SIG-M5 (cell line): ENCODE measurements around the gene COMMD1.
"Not testable (repeated sequence)": the region's sequence is repeated elsewhere in the genome, so short reads cannot be mapped to it uniquely, and the experiment has no call there.

Experiments
- DNase-seq: peaks from one replicate; lab custom pipeline; 2025; lab: John Stamatoyannopoulos, UW

COMMD1 gene

DNA sequence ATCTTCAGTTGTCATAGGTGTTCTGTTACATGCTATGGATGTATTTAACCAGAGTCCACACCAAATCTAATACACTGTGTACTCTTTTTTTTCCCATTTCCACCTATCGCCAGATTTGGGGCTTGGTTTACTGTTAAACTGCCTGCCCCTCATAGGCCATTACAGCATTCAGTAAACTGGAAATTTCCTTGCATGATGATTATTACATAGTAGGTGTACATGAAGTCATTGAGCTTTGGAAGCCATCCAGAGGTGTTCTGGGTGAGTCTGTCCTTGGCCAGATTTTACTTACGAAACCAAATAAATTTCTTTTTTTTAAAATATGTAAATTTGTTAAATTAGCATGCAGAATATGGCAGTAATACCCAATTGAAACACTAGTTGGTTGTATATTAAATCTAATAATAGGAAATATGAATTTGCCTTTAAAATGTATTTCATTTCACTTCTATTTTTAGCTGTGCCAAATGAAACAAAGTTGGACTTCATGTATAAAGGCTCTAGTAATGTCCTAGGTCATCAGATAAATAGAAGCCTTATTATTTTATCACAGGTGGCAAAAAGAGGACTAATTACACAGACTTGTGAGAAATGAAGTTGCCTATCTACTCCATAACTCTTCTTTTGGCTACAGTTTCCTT, 60.7 kb downstream of the COMMD1 start:
- no peak for DNase-seq

DNA sequence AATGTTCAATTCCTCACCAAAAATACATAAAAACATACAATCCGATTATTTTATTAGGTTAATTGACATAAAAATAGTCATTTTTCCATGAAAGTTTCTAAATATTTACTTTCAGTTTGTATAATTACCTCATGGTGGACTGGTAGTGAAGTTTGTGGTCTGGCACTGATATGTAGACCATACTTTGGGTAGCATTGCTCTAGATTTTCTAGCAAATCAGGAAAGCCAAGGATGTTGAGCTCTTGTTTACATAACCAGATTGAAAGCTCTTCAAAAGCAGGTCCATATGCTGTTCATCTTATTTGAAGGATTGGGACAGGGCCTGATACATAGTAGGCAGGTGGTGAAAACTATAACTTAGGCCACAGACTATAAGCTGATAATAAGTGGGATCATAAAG, 61.8 kb downstream of the COMMD1 start:
- no peak for DNase-seq

DNA sequence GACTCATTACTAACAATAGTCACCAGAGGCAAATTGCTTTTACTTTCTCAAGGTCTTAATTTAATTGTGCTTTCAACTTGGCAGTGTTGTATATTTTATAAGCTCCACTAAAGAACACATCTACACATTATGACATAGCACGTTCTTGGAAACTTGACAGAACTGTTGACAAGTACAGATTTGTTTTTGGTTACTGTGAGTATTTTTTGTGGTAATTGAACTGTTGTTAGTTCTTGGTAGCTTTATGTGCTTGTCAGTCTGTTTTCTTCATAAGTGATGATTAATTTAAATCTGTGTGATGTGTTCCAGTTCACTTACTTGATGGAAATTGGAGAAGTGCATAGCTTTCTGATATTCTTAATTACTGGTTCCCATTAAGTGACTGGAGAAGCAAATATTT, 63.9 kb downstream of the COMMD1 start:
- DNase-seq = no peak

DNA sequence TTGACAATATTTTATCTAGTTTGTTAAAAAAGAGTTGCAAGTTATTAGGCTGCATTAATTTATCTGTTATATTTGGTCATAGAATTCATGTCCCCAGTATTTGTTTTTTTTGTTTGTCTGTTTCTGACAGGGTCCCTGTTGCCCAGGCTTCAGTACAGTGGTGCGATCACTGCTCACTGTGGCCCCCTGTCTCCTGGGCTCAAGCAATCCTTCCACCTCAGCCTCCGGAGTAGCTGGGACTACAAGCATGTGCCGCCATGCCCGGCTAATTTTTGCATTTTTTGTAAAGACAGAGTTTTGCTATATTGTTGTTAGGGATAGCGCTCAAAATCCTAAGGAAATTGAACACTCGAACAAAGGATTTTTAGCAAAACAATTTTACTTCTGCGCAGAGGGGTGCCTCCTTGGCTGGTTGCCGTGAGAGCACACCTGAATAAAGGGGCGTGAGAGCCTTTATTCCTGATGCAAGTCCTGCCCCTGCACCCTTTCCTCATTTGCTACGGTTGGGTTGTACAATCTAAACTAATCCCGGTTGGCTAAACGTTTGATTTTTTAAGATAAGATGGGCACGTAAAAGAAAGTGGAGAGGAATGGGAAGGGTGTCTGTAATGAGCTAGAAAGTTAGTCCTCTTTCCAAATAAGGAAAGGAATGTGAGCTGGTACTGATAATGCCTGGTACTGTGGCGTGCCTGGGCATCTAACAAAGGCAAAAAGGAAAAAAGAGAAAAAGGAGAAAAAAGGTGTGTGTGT, 65.5 kb downstream of the COMMD1 start:
- DNase-seq = no peak

DNA sequence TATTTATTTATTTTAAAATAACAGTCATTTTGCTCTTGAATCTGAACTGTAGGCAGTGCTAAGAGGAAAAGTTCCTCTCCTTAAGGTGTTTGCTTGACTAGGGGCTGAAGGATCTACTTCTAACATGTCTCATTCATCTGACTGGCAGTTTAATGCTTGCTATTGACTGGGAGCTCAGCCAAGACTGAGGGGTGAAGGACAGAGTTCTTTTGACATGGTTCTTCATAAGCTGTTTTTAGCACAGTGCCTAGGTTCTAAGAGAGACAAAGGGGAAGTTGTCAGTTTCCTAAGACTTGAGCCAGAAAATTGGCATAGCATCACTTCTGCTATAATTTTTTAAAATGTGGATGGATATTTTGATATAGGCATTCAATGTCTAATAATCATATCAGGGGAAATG, 73.0 kb downstream of the COMMD1 start:
- peak; percentile 84 for DNase-seq

DNA sequence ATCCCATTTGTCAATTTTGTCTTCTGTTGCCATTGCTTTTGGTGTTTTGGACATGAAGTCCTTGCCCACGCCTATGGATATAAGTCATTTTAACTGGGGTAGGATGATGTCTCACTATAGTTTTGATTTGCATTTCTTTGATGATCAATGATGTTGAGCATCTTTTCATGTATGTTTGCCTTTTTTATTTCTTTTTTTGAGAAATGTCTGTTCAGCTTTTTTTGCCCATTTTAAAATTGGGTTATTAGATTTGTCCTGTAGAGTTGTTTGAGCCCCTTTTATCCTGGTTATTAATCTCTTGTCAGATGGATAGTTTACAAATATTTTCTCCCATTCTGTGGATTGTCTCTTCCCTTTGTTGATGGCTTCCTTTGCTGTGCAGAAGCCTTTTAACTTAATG, 75.3 kb downstream of the COMMD1 start:
- DNase-seq = no peak

DNA sequence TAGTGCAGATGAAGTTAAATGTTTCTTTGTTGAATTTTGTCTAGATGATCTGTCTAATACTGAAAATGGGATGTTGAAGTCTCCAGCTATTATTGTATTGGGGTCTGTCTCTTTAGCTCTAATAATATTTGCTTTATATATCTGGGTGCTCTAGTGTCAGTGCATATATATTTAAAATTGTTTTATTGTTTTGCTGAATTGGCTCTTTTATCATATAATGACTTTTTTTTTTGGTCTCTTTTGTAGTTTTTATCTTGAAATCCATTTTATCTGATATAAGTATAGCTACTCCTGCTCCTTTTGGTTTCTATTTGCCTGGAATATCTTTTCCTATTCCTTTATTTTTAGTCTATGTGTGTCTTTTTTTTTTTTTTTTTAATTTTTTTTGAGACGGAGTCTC, 79.2 kb downstream of the COMMD1 start:
- DNase-seq = no peak

DNA sequence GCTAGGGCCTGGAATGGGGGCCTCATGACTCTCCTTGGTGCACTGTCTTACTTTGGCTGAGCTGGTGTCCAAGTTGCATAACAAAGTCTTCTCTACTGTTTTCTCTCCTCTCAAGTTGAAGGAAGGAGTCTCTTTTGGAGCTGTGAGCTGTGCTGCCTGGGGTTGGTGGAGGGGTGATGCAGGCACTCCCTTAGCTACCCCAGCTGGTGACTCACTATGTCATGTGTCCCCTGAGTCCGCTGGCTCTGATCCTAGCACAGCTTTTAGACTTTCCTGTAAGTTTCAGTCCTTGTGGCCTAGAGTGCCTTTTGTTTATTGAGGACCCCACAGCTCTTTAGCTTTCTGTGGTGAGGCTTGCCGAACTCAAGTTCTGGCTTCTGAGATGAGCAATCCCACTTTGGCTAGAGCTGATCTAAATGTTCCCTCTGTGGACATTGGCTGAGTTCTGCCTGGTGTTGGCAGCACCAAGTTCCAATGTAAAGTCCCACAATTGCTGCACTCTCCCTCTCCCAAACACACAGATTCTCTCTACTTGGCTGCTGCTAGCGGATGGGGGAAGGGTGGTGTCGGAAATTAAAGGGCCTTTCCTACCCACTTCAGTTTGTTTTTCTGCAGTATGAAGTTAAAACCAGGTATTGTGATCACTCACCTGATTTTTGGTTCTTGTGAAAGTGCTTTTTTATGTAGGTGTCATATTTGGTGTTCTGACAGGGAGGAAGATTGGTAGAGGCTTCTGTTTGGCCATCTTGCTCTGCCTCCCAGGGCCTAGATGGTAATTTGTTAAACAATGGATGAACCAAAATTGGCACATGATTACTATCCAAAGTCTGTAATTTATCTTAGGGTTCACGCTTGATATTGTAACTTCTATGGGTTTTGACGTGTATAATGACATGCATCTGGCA, 83.2 kb downstream of the COMMD1 start:
- DNase-seq = peak; percentile 11

DNA sequence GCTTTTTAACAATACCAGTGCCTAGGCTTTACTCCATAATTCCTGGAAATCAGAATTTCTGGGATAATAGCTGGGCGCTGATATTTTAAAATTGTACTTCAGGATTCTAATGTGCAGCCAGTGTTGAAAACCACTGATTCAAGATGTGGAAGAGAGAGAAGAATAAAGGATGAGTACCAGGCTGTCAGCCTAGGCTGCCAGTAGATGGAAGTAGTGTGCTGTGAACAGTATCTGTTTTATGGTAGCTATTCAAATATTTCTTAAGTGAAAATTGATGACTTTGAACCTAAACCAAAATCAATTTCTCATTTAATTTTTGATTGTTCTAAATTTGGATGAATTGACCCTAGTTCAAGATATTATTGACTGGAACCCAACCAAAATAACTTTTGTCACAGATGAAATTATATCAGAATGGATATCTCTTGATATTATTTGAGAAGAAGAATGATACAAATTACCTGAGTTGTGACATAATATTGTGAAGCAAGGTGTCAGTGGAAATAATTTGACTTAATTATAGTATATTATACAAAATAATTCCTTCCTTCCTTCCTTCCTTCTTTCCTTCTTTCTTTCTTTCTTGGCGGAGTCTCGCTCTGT, 88.0 kb downstream of the COMMD1 start:
- no peak for DNase-seq

DNA sequence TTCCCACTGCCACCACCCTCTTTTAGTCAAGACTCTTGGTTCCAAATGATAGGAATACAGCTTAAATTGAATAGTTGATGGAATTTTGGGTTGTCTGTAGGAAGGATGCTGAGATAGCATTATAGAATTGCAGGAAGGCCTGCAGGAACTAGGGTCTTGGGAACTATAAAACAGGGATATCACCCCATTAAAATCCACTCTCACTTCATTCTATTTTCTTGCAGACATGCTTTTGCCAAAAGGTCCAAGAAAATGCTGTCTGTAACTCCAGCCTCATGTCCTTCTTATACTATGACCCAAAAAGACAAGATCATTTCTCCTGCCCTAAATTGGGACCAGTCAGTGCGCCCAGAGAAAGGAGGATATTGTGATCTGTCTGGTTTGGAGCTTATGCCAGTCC, 89.1 kb downstream of the COMMD1 start:
- DNase-seq = no peak

DNA sequence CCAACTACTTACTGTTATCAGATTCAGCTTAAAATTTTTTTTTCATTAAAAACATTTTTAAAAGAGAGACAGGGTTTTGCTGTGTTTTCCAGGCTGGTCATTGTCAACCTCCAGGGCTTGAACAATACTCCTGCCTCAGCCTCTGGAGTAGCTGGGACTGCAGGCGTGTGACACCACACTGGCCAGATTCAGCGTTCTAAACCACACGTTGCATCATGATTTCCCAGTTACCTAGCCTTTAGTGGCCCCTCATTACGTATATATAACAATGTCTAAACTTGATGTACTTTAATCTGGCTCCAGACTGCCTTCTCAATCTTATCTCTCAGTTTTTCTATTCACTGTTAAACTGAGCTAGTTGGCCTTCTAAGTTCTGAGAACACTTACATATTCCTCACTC, 89.6 kb downstream of the COMMD1 start:
- DNase-seq = no peak

DNA sequence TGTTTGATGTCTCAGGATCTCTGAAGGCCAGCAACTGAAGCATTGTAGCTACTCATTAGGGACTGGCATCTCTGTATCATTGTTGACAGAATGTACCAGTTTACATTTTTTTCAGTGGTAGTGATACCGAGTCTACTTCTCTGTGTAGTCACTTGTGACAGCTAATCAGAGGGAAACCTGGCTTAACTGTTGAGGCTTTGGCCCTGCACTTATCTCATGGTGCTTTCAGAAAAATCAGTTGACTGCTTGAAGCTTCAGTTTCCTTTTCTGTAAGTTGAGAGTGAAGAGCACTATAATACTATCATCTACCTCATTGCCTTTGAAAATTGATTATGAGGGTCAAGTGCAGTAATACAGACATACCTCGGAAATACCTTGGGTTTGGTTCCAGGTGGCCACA, 90.0 kb downstream of the COMMD1 start:
- no peak for DNase-seq

DNA sequence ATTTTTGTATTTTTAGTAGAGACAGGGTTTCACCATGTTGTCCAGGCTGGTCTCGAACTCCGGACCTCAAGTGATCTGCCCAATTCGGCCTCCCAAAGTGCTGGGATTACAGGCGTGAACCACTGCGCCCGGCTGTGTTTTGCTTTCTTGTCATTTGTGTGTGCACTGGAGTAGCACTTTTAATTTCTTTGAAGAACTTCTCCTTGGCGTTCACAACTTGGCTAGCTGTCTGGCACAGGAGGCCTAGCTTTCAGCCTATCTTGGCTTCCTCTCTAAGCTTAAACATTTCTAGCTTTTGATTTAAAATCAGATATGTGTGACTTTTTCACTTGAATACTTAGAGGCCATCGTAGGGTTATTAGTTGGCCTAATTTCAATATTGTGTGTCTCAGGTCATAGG, 93.0 kb downstream of the COMMD1 start:
- no peak for DNase-seq

DNA sequence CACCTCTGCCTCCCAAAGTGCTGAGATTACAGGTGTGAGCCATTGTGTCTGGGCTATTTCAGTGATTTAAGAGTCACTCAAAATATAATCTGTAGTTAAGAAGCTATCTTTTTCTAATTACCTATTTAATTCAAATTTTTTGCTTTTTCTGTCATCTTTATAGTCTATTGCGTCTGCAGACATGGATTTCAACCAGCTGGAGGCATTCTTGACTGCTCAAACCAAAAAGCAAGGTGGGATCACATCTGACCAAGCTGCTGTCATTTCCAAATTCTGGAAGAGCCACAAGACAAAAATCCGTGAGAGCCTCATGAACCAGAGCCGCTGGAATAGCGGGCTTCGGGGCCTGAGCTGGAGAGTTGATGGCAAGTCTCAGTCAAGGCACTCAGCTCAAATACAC, 95.1 kb downstream of the COMMD1 start:
- no peak for DNase-seq

DNA sequence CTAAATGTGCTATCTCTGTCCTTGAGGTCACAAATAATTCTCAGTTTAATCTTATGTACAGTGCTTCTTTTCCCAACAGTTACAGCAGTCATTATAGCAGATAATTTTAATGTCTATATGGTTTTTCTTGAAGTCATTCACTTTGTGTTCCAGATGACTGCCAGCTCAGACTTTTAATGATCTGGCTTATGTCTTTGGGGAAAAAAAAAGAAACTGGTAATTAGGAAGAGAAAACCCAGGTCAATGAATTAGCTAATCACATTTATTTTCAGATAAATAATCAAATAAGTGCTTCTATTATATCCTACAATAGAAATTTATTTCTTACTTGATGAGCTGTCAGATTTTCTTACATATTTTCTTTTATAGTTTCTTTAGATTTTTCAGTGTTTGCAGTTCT, 96.0 kb downstream of the COMMD1 start:
- DNase-seq = no peak

DNA sequence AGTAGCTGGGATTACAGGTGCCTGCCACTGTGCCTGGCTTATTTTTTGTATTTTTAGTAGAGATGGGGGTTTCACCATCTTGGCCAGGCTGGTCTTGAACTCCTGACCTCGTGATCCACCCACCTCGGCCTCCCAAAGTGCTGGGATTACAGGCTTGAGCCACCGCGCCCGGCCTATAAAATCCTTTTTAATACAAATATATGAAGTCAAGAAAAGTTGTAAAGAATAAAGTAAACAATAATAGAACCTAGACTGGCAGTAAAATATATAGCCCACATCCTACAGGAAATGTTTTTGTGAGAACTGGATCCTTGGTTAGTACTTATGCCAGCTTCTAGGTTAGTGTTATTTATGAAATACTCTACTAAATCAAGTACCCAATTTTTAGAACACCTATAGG, 99.0 kb downstream of the COMMD1 start:
- not testable (repeated sequence) for DNase-seq

DNA sequence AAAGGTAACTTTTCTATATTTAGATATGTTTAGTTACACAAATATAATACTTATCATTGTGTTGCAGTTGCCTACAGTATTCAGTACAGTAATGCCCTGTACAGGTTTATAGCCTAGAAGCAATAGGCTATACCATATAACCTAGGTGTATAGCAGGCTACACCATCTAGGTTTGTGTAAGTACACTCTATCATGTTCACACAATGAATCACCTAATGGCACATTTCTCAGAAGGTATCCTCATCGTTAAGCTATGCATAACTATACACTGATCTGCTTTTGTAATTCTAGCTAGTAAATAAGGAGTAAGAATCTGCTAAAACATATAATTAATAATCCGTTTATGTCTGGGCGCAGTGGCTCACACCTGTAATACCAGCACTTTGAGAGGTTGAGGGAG, 102.1 kb downstream of the COMMD1 start:
- DNase-seq = no peak

DNA sequence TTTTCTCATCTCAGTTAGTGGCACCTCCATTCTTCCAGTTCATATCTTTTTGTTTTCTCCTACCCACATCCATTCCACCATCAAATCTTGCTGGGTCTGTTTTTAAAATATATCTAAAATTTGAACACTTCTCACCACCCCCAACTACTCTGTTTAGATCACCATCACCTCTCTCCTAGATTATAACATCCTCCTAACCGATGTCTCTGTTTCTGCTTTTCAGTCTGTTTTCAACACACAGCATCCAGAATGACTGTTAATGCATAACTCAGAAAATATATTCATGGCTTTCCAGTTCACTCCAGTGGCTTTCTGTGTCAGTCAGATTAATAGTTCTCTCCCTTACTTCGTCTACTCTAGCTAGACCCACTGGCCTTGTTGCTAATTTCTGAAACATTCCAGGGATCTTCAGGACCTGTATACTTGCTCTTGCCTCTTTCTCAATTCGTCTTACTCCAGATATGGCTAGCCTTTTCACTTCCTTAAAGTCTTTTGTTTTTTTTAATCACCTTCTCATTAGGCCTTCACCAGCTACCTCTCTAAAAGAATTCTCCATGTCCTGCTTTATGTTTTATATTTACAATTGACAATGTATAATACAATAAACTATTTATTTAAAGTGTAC, 105.3 kb downstream of the COMMD1 start:
- no peak for DNase-seq

DNA sequence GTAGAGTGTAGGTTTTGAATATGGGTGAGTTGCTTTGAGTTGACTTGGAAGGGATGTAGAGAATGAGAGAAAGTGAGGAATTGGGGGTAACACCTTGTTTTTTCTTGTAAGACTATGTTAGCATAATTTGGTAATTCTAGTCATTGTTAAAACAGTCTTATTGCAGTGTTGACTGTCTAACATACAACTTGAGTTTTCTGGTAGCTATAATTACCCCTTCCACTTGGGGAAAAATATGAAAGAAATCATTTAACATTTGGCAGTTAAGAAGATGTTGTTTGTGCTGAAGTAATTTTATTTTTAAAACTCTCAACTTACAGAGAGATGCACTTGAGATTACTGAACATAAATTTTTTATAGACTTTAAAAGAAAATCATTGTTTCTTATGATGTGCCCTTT, 108.2 kb downstream of the COMMD1 start:
- no peak for DNase-seq

DNA sequence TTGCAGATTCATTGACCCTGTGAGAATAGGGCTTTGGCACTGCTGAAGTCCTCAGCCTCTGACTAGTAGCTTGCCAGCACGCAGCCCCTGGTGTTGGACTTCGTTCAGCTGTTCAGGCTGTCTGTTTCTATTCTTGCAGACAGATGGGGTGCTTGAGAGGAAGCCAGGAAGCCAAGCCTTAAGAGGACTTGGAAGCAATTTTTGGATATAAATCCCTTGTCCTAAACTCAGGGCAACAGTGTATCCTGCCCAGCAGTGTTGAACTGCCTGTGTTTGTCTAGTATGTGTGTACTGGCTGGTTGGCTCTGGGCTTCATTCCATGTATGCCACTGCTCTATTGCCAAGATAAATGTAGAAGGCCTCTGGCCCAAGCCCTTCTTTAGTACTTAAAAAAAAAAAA, 108.6 kb downstream of the COMMD1 start:
- no peak for DNase-seq

DNA sequence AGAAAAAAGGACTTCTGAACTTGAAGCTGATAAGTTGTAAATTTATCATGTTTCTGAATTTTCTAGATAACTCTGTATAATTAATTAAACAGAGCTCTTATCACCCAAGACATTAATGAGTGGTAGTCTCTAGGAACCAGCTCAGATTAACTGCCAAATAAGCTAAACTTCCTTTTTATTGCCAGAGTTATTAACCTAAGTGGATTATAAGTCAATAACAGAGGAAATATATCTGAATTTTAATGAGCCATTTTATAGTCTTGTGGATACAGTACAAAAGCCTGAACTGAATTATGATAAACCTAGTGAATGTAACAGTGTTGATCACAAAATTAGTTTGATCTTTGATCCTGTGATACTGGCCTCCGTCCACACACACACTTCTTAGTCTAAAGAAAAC, 111.5 kb downstream of the COMMD1 start:
- DNase-seq = no peak

DNA sequence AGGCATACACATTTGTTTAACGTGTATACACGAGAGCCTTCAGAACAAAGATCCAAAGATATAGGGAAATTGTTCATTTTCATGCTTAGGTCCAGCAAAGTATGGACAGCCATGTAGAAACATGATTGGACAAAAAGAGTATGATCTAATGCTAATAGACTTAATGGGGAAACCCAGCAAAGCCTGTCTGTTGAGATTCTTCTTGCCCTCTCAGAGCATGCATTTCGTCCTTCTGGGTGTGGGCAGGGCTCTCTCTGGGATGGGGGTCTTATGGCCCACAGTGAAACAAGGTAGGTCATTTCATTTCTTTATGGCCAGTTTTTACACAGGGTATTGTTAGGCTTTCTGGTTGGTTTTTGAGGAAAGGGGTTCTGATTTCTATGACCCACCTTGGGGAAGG, 124.4 kb downstream of the COMMD1 start:
- no peak for DNase-seq
